HG02759 (cell line): ENCODE results near the gene MICOS13.
A peak's percentile ranks its signal among the peaks of the same experiment; 100 is the strongest.
"Not testable (repeated sequence)": the region's sequence is repeated elsewhere in the genome, so short reads cannot be mapped to it uniquely, and the experiment has no call there.

Experiments used
- ATAC-seq: cut with Tn5 transposase; IDR thresholded peaks from one replicate; pipeline ENCODE4 v1.9.1; 2021; ENCODE audit warnings: mild to moderate bottlenecking, moderate library complexity; ENCODE audit not compliant: unreplicated experiment

Gene MICOS13

GRCh38 chr19:5680437-5681368, at the start of gene MICOS13, which contains the start of gene HSD11B1L:
TSS of gene MICOS13 (minus strand) at chr19:5680516. CDS start at chr19:5680486, 30 bp downstream.
TSS of gene HSD11B1L (plus strand) at chr19:5681027. CDS start at chr19:5684833, 3,806 bp downstream.
- ATAC-seq: peak; percentile 92

- ATAC-seq: no peak
These were observed 47.2 kb upstream of the MICOS13 start for GRCh38 chr19:5727453-5728050.

- peak; percentile 90 for ATAC-seq
These were observed 39.9 kb upstream of the MICOS13 start, which contains the start of the genes CATSPERD and LONP1 for GRCh38 chr19:5719961-5720790. TSS of gene CATSPERD (plus strand) at chr19:5720637. CDS start at chr19:5720738, 101 bp downstream. TSS of gene LONP1 (minus strand) at chr19:5720146. CDS start at chr19:5720132, 14 bp downstream.

GRCh38 chr19:5719274-5719960, 39.1 kb upstream of the MICOS13 start:
- ATAC-seq: no peak

- ATAC-seq: no peak
These were observed 38.4 kb upstream of the MICOS13 start for GRCh38 chr19:5718579-5719273.

GRCh38 chr19:5718037-5718578, 37.8 kb upstream of the MICOS13 start:
- no peak for ATAC-seq

- no peak for ATAC-seq
These were observed 37.1 kb upstream of the MICOS13 start for GRCh38 chr19:5717215-5717935.

- ATAC-seq: no peak
These were observed 34.5 kb upstream of the MICOS13 start for GRCh38 chr19:5714816-5715215.

GRCh38 chr19:5713228-5713627, 32.9 kb upstream of the MICOS13 start:
- ATAC-seq: no peak

GRCh38 chr19:5711713-5712161, 31.4 kb upstream of the MICOS13 start:
- no peak for ATAC-seq

- ATAC-seq: no peak
These were observed 30.7 kb upstream of the MICOS13 start for GRCh38 chr19:5711025-5711424.

- ATAC-seq: no peak
These were observed 27.6 kb upstream of the MICOS13 start for GRCh38 chr19:5707576-5708575.

- ATAC-seq: no peak
These were observed 26.7 kb upstream of the MICOS13 start for GRCh38 chr19:5706876-5707573.

GRCh38 chr19:5705552-5705951, 25.2 kb upstream of the MICOS13 start:
- ATAC-seq: no peak

GRCh38 chr19:5703819-5704818, 23.8 kb upstream of the MICOS13 start:
- no peak for ATAC-seq

- not testable (repeated sequence) for ATAC-seq
These were observed 21.7 kb upstream of the MICOS13 start for GRCh38 chr19:5702053-5702410.
